SK-MEL-5 (cell line): ENCODE measurements around the gene TMEM41B. TPM values are rescaled to one million over a fixed set of nuclear protein-coding genes. Genes with fewer than 3 reads are reported as not detected.
A peak's percentile ranks its signal among the peaks of the same experiment; 100 is the strongest.
"Not testable (repeated sequence)": the region's sequence is repeated elsewhere in the genome, so short reads cannot be mapped to it uniquely, and the experiment has no call there.

ENCODE experiments used
- DNase-seq: peaks from one replicate; pipeline ENCODE4 v3.0.0-alpha.2; 2016; ENCODE audit warnings: low read depth, low spot score
- in situ Hi-C: cut with HindIII; loops from 2 replicates; pipeline ENCODE4 v1.10.0; 2016; ENCODE audit warnings: low sequenced_read_pairs, high pct_unique_total_duplicates, low pct_unique_long_range_greater_than_20kb
- total RNA-seq: library from RNA; depleted of rRNA; stranded (reverse); fragments of >200 nt; shearing (Covaris generic); gene quantifications from 2 replicates; pipeline ENCODE4 v1.2.3, GENCODE V29; 2014

The TMEM41B gene
- total RNA-seq, 1 experiment from 2014 or later, result 54.2 TPM

DNA sequence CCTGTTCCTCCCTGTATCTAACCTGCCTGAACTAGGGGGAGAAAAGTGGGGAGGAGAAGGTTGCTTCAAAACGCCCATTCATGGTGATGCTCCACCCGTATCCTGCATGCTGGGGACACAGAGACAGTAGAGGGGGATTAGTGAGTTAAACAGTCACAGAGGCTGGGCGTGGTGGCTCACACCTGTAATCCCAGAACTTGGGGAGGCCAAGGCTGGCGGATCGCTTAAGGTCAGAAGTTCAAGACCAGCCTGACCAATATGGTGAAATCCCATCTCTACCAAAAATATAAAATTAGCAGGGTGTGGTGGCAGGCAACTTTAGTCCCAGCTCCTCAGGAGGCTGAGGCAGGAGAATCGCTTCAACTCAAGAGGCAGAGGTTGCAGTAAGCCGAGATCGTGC is 47.5 kb downstream of the TMEM41B start:
- DNase-seq, result no peak
- in situ Hi-C loops, result no loop called here

DNA sequence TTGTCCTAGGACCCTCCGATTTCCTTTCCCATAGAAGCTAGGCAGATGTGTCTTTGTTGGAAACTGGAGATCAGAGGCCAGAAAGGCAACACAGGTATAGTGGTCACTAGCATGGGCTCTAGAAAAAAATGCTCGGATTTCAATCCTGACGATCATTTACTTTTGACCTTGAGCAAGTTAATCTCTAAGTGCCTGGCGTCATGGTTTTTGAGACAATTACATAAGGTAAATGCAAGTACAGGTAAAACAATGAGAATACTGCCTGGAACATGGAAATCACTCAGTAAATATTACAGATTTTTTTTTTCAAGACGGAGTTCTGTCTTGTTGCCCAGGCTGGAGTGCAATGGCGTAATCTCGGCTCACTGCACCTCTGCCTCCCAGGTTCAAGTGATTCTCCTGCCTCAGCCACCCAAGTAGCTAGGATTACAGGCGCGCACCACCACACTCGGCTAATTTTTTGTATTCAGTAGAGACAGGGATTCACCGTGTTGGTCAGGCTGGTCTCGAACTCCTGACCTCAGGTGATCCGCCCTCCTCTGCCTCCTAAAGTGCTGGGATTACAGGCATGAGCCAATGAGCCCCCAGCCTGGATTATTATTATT is 48.2 kb downstream of the TMEM41B start:
- DNase-seq, result no peak
- in situ Hi-C loops, result no loop called here

DNA sequence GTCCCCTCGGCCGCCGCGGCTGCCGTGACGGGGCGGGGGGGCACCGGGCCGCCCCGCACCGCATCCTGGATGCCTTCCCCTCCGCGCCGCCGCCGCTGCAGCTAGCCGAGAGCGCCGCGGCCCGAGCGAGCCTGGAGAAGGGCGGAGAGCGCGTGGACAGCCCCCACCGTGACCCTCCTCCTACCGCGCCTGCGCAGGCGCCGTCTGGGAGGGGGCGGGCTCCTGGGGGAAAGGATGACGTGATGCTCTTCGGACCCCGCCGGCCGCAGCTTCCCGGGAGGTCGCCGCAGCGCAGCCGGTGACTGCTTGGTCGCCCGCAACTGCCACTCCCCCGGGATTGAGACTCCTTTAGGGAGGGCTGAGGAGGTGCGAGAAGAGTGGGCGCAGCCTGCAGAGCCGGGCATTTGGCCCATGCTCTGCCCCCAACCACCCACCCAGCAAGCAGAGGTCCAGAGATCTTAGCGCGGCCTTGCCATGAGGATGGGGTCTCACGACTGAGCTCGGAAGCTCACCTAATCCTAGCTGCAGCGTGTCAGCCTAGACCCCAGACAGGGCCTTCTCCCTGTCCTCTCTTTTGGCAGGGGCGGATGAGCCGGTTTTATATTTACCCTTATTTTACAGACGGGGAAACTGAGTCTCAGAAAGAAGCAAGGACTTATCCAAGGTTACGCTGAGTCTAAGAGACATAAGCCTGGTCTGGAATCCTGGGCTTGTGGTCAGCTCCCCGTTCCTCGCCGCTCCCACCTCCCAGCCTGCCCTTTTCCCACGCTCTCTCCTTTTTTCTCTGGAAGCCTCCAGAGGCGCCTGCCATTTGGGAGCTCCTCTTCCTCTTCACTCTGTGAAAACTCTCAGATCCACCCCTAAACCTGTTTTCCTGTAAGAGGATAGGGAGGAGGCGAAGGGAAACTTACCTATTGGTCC is 48.9 kb downstream of the TMEM41B start, which contains the start of gene DENND5A:
TSS of gene DENND5A (minus strand) at position 140 of the 921 bp plus-strand sequence. CDS start 281 bp downstream, outside the sequence.
- in situ Hi-C loops, result no loop called here
- DNase-seq, result peak; percentile 81

DNA sequence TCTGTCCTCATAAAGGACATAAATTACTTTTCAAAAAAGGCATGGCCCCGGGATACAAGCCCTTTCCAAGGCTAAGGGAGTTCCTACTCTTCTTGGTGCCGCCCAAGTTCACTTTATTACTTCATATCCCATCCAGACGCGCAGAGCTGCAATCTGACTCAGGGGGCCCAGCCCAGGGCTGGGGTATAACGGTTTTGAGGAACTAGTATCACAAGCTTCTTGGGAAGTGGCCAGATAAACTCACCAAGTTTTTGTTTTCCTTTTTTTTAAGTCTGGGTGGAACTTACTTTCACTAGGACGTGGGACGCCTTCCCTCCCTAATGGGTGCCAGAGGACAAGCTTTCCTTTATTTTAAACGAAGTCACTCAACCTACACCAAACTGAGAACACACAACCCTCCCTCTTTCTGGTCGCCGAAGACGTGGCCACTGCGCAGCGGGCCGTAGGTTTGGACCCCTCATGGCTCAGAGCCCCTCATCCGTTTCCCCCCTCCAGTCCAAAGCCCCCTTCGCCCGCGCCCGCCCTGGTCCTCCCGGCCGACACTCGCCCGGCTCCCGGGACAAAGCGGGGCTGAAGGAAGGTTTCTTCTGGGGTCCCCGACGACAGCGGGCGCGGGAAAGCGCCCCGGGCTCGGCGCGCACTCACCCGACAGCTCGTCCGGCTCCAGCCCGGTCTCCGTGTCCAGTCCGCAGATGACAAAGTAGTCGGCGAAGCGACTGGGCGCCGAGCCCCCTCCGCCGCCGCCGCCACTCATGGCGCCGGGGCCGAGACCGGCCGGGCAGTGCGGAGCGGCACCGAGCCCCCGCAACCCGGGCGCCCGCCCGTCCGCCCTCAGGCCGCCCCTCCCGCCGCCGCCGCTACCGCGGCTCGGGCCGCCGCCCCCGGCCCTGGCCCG is 49.8 kb downstream of the TMEM41B start:
- in situ Hi-C loops, result no loop called here
- DNase-seq, result peak; percentile 30

DNA sequence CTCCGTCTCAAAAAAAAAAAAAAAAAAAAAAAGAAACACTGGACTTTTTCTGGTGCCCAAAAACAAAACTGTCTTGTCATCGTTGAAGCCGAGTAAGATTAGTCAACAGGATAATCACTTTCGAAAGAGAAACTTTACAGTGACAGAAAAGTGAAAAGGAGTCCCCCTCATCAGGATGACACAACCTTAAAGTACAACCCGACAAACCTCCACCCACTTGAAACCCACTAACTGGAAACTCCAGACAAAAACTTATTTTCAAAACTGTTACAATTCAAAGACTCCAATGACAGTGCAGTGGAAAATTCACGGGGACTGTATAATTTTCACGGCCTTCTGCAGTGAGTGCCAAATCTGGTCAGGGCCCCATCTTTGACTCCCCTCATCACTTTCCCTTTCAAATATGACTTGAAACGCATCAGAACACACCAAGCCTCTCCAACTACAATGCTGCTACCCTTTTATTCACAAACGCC is 50.5 kb downstream of the TMEM41B start:
- DNase-seq, result no peak
- in situ Hi-C loops, result no loop called here

DNA sequence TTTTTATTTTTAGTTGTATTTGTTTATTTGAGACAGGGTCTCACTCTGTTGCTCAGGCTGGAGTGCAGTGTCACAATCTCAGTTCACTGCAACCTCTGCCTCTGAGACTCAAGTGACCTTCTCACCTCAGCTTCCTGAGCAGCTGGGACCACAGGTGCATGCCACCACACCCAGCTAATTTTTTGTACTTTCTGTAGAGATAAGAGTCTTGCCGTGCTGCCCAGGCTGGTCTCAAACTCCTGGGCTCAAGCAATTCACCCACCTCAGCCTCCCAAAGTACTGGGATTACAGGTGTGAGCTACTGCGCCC is 53.6 kb downstream of the TMEM41B start:
- DNase-seq, in situ Hi-C loops: not testable (repeated sequence)

DNA sequence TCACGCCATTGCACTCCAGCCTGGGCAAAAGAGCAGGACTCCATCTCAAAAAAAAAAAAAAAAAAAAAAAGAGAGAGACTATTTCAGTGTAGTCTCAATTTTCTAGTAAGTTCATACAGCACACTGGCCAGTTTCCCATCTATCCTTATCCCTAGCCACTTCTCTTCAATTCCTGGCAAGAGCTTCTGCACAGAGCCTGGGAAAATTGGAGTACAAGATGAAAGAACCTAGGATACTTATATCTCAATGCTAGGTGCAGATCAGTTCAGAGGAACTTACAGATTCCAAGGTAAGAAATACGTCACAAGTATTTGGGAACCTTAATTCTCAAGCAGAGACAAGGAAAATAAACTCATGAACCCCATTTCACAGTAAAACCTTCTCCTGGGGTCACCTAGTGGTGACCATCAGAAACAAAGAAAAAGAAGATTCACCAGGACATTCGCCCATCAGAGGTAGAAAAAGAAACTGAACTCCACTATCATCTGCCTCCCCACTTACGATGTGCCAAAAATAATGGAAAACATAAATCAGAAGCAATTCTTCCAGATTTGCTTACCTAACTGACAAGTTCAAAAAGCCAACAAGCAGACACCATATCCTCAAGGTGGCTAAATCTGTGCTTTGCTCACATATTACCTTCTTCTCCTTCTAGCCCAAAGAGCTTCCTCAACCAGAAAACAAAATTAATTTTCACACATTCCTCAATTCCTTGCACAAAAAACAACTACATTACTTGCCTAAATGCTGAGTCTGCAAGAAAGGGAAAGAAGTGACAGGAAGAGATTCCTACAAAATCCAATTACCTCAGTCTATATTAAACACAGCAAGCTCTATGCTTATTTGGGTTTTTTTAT is 54.2 kb downstream of the TMEM41B start:
- DNase-seq, result no peak
- in situ Hi-C loops, result no loop called here

DNA sequence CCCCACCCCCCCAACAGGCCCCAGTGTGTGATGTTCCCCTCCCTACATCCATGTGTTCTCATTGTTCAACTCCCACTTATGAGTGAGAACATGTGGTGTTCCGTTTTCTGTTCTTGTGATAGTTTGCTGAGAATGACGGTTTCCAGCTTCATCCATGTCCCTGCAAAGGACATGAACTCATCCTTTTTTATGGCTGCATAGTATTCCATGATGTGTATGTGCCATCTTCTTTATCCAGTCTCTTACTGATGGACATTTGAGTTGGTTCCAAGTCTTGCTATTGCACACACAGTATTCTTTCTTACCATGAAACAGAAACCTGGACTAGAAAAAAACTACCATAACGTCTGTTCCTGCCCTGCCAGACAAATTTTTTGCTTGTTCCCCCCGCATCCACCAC is 56.1 kb downstream of the TMEM41B start:
- in situ Hi-C loops, DNase-seq: not testable (repeated sequence)

DNA sequence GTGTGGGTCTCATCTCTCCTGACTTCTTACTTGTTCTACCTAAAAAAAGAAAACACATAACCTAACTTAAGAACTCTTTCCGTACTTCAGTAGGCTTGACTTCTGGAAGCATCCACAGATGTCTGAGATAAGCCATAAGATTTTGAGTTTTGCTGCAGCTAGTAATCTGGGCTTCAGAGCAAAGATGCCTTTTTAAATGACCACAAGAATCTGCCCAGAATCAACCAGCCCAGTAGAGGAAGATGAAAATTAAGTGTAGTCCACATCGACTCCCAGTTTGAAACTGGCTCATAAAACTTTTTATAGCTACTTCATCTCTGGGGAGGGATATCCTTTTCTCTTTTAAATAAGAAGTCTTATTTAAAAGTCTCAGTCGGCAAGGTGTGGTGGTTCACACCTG is 60.0 kb downstream of the TMEM41B start:
- DNase-seq, result no peak
- in situ Hi-C loops, result no loop called here

DNA sequence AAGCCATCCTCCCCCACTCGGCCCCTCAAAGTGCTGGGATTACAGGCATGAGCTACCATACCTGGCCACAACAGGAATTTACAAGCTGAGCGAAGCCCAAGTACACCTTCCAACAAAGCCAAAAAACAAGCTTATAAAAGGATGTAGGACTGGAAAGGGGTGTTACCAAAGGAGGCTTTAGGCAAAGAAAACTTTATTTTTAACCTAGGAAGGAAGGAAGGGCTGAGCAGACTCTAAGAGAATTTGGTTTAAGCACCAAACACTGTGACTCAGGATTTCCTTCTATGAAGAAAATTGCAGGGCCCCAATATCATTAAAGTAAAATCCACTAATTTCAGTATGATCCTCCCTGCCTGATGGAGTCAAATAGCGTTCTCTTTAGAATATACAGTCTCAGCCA is 61.3 kb downstream of the TMEM41B start:
- in situ Hi-C loops, result no loop called here

DNA sequence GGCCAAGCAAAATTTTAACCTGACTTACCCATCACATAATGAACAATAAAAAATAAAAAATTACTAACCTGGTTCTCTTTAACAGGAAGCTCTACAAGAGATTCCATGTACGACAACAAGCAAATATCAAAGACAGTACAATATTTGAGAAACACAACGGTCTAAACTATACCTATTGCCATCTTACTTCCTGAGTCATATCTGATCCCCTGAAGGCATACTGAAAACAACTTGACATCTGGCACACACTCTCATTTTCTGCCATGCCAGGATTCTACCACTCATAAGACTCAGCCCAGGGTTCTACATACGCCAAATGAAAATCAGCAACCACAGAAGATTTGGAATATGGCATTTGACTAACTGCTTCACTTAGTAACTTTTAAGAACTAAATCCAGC is 63.1 kb downstream of the TMEM41B start:
- in situ Hi-C loops, result no loop called here
- DNase-seq, result no peak

More for the DNA sequence above, 61.3 kb downstream of the TMEM41B start:
- DNase-seq, result no peak

DNA sequence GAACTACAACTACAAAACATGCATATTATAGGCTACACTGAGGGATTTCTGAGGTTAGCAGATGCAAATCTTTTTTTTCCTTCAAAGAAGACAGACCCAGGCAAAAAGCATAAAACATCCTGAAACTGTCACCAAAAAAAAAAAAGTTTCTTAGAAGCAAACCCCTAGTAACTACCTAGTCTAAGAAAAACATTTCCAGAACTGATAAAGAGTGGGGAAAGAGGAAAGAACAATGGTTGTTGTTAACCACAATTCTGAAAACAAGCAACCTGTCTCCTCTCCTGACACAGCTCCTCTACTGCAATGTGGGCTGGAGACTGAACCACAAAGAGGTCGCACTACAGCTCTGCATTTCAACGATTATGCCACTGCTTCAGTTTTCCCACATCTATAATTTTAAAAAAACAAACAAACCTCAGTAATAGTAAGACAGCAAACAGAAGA is 64.2 kb downstream of the TMEM41B start:
- no peak for DNase-seq

DNA sequence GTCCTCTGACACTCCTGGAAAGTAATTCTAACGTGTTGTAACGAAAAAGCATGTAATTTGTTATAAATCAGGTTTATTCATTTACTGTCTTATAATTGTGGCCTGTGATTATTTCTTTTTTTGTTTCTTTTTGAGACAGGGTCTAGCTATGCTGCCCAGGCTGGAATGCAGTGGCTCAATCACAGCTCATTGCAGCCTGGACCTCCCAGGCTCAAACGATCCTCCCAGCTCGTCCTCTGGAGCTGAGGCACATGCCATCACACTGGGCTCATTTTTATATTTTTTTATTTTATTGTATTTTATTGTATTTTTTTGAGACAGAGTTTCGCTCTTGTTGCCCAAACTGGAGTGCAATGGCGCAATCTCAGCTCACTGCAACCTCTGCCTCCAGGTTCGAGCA is 65.1 kb downstream of the TMEM41B start:
- no peak for DNase-seq
- in situ Hi-C loops, result no loop called here

More for the DNA sequence above, 64.2 kb downstream of the TMEM41B start:
- in situ Hi-C loops, result no loop called here

DNA sequence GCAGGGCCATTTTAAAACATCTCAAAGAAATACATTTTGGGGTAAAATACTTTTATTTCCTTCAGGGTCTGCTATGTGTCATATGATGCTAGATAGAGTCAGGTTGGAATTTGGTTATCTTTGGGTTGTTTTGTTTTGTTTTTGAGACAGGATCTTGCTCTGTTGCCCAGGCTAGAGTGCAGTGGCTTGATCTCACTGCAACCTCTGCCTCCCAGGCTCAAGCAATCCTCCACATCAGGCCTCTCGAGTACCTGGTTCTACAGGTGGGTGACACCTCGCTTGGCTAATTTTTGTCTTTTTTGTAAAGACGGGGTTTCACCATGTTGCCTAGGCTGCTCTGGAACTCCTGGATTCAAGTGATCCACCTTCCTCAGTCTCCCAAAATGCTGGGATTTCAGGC is 66.5 kb downstream of the TMEM41B start:
- in situ Hi-C loops, result no loop called here
- no peak for DNase-seq

DNA sequence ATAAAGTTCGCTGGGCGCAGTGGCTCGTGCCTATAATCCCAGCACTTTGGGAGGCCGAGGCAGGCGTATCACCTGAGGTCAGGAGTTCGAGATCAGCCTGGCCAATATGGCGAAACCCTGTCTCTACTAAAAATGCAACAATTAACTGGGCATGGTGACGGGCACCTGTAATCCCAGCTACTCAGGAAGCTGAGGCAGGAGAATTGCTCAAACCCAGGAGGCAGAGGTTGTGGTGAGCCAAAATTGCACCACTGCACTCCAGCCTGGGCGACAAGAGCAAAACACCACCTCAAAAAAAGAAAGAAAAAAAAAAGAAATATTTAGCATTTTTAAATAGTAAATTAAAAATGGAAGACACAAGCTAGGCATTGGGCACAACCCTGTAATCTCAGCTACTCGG is 78.2 kb downstream of the TMEM41B start:
- DNase-seq, in situ Hi-C loops: not testable (repeated sequence)

DNA sequence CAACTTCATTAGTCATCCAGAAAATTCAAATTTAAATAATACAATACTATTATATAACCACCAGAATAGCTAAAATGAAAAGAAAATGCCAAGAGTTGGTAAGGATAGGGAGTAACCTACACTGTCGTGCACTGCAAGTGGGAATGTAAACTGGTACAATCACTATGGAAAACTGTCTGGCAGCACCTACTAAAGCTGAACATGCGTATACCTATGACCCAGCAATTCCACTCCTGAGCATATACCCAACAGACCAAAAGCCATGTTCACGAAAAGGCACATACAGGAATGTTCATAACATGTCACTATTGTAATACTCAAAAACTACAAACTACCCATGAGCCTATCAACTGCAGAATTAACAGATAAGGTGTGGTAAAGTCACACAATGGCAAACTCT is 81.9 kb downstream of the TMEM41B start:
- in situ Hi-C loops, result no loop called here
- no peak for DNase-seq

DNA sequence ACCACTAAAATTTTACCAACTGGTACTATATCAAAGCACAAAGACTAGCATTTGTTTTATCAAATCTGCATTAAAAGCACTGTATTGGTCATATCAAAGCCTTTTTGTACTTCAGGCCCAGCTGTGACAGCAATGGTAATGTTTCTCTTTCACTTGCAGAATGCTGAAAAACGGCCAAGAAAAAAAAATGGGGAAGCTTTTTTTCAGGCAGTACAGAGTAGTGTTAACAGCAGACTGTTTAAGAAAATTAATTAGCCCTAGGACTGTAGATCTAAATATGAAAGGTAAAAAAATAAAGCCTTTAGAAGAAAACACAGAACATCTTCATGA is 82.6 kb downstream of the TMEM41B start:
- in situ Hi-C loops, result no loop called here
- peak; percentile 73 for DNase-seq
